HepG2 (cell line): ENCODE data around the gene CFAP100. TPM values are rescaled to one million over a fixed set of nuclear protein-coding genes. Genes with fewer than 3 reads are reported as not detected.
A peak's percentile ranks its signal among the peaks of the same experiment; 100 is the strongest.

ENCODE experiments used
- ATAC-seq: fragments of 200-7000 bp; cut with Tn5 transposase; 3 replicates; pipeline ENCODE4 v1.9.1; 2020; ENCODE audit warnings: mild to moderate bottlenecking, moderate library complexity
- BruUV-seq: library from RNA; stranded (reverse); fragments of 400-500 nt; replicated peaks from 2 replicates; lab custom pipeline; 2021; lab: Mats Ljungman, UMichigan
- CTCF ChIA-PET: fragments of 300-600 bp; formaldehyde crosslinking; extraction: SDS; loops from one replicate; lab custom pipeline; 2021; ENCODE audit warnings: low total read pairs, inconsistent platforms, low intra/inter-chr PET ratio; lab: Yijun Ruan, JAX
- POLR2A ChIA-PET: fragments of 350-600 bp; sonication (Branson Sonifier 250); formaldehyde crosslinking; loops from one replicate; lab custom pipeline; 2020; ENCODE audit warnings: antibody characterized with exemption, inconsistent platforms; lab: Yijun Ruan, JAX
- DNase-seq: peaks from one replicate; pipeline ENCODE4 v3.0.0-alpha.2; 2015; ENCODE audit warnings: low spot score
- FAIRE-seq: peaks from 3 replicates; lab custom pipeline; 2011; peaks lifted over from hg19 to GRCh38; lab: Jason Lieb, UNC
- H2AFZ ChIP-seq: one replicate; pipeline ENCODE4 v1.6.1; 2011; ENCODE audit warnings: low read length, inconsistent platforms
- H3K27ac ChIP-seq: fragments of 300-600 bp; 3 replicates; pipeline ENCODE4 v1.8.0; 2011; ENCODE audit warnings: mixed run types, mild to moderate bottlenecking, mixed read lengths, low read length, inconsistent platforms; ENCODE audit not compliant: insufficient read depth; ENCODE audit errors: extremely low read length
- H3K27me3 ChIP-seq, 2 experiments: fragments of 200-600 bp in 1 of 2; 2 replicates in 1 of 2; 3 replicates in 1 of 2; pipeline versions ENCODE4 v1.6.0 to v1.8.0; 2011; ENCODE audit warnings: low read length in 2 of 2, mild to moderate bottlenecking in 2 of 2, moderate library complexity in 2 of 2, inconsistent platforms in 1 of 2; ENCODE audit not compliant: insufficient read depth in 2 of 2, control insufficient read depth in 1 of 2
- H3K36me3 ChIP-seq, 2 experiments: fragments of 200-600 bp in 1 of 2; replicated peaks in 1 of 2; 2 replicates in 1 of 2; 3 replicates in 1 of 2; pipeline versions ENCODE4 v1.5.1 to v1.8.0; 2011; ENCODE audit warnings: low read length in 2 of 2, inconsistent platforms in 1 of 2; ENCODE audit not compliant: insufficient read depth in 2 of 2, control insufficient read depth in 1 of 2
- H3K4me1 ChIP-seq: 2 replicates; pipeline ENCODE4 v1.5.1; 2012; ENCODE audit warnings: low read length, inconsistent platforms; ENCODE audit not compliant: insufficient read depth
- H3K4me2 ChIP-seq: 2 replicates; pipeline ENCODE4 v1.6.0; 2011; ENCODE audit warnings: low read depth, low read length, inconsistent platforms
- H3K4me3 ChIP-seq, 3 experiments: fragments of 200-600 bp in 1 of 3; sonication (generic), shearing (Covaris generic) in 1 of 3; replicated peaks in 1 of 3; 2 replicates each; pipeline ENCODE4 v1.5.1; 2011 to 2016; ENCODE audit warnings: low read length in 3 of 3, inconsistent platforms in 2 of 3, low read depth in 2 of 3, mild to moderate bottlenecking in 2 of 3, control low read depth in 1 of 3, mixed read lengths in 1 of 3; ENCODE audit not compliant: insufficient read depth in 1 of 3
- H3K79me2 ChIP-seq: one replicate; pipeline ENCODE4 v1.6.1; 2011; ENCODE audit warnings: low read length, inconsistent platforms; ENCODE audit not compliant: insufficient read depth
- H3K9ac ChIP-seq: 2 replicates; pipeline ENCODE4 v1.6.0; 2011; ENCODE audit warnings: mild to moderate bottlenecking, low read depth, low read length, inconsistent platforms; ENCODE audit not compliant: insufficient read depth
- H3K9me3 ChIP-seq: 2 replicates; pipeline ENCODE4 v1.5.1; 2012; ENCODE audit warnings: mild to moderate bottlenecking, low read length
- H4K20me1 ChIP-seq: 2 replicates; pipeline ENCODE4 v1.6.0; 2011; ENCODE audit warnings: inconsistent platforms, mild to moderate bottlenecking, low read length, moderate library complexity; ENCODE audit not compliant: insufficient read depth
- ETS1 ChIP-seq: sonication (generic); formaldehyde crosslinking; IDR thresholded peaks from 2 replicates; pipeline ENCODE4 v1.4.0; 2020; ENCODE audit warnings: missing genetic modification reagents
- FOXK2 ChIP-seq: fragments of 450-650 bp; IDR thresholded peaks from 2 replicates; pipeline ENCODE4 v1.6.1; 2016
- JARID2 ChIP-seq: sonication (generic); formaldehyde crosslinking; IDR thresholded peaks from 2 replicates; pipeline ENCODE4 v1.8.1; 2023; ENCODE audit warnings: missing genetic modification reagents, inconsistent platforms; ENCODE audit not compliant: insufficient replicate concordance
- KLF16 ChIP-seq, 2 experiments: sonication (generic) in 1 of 2; formaldehyde crosslinking in 1 of 2; IDR thresholded peaks; 2 replicates each; pipeline versions ENCODE4 v1.6.1 to v1.8.0; 2016 to 2023; ENCODE audit warnings: missing genetic modification reagents in 2 of 2, missing compliant biosample characterization in 1 of 2
- MED8 ChIP-seq: sonication (generic); formaldehyde crosslinking; IDR thresholded peaks from 2 replicates; pipeline ENCODE4 v1.8.1; 2023; ENCODE audit warnings: mild to moderate bottlenecking, missing genetic modification reagents; ENCODE audit not compliant: insufficient replicate concordance
- MNT ChIP-seq: fragments of 450-650 bp; IDR thresholded peaks from 2 replicates; pipeline ENCODE4 v1.6.1; 2016
- PAF1 ChIP-seq: IDR thresholded peaks from 2 replicates; pipeline ENCODE4 v1.6.1; 2016; ENCODE audit warnings: missing genetic modification reagents, missing compliant biosample characterization
- PRPF4 ChIP-seq: fragments of 200-400 bp; formaldehyde crosslinking; IDR thresholded peaks from 2 replicates; pipeline ENCODE4 v1.6.1; 2016; ENCODE audit warnings: low read length, low read depth; ENCODE audit not compliant: poor library complexity, severe bottlenecking
- SALL1 ChIP-seq: sonication (generic); formaldehyde crosslinking; IDR thresholded peaks from 2 replicates; pipeline ENCODE4 v1.8.0; 2022; ENCODE audit warnings: mild to moderate bottlenecking, missing genetic modification reagents
- SNRNP70 ChIP-seq: fragments of 200-400 bp; formaldehyde crosslinking; IDR thresholded peaks from 2 replicates; pipeline ENCODE4 v1.6.1; 2017; ENCODE audit warnings: mild to moderate bottlenecking, low read depth, low read length, moderate library complexity
- SP1 ChIP-seq, 2 experiments: fragments of 450-650 bp in 1 of 2; sonication (generic) in 1 of 2; formaldehyde crosslinking in 1 of 2; IDR thresholded peaks; 2 replicates each; pipeline versions ENCODE4 v1.4.0 to v1.6.1; 2016 to 2020; ENCODE audit warnings: missing genetic modification reagents in 1 of 2
- TEF ChIP-seq: sonication (generic); formaldehyde crosslinking; IDR thresholded peaks from 2 replicates; pipeline ENCODE4 v1.5.0; 2020; ENCODE audit warnings: missing genetic modification reagents
- TFDP1 ChIP-seq: IDR thresholded peaks from 2 replicates; pipeline ENCODE4 v1.6.1; 2016; ENCODE audit warnings: missing compliant biosample characterization, missing genetic modification reagents, borderline replicate concordance
- ZIK1 ChIP-seq: sonication (generic); formaldehyde crosslinking; IDR thresholded peaks from 2 replicates; pipeline ENCODE4 v1.5.0; 2020; ENCODE audit warnings: mild to moderate bottlenecking, low read depth, missing genetic modification reagents, borderline replicate concordance
- ZMAT3 ChIP-seq: sonication (generic); formaldehyde crosslinking; conservative IDR thresholded peaks from 2 replicates; pipeline ENCODE4 v1.7.0; 2021; ENCODE audit warnings: missing genetic modification reagents
- ZNF10 ChIP-seq: sonication (generic); formaldehyde crosslinking; IDR thresholded peaks from 2 replicates; pipeline ENCODE4 v1.4.0; 2020; ENCODE audit warnings: mild to moderate bottlenecking, low read depth, missing genetic modification reagents, borderline replicate concordance
- ZNF207 ChIP-seq: fragments of 450-650 bp; IDR thresholded peaks from 2 replicates; pipeline ENCODE4 v1.6.1; 2016; ENCODE audit warnings: antibody characterized with exemption, borderline replicate concordance
- ZNF263 ChIP-seq: sonication (generic); formaldehyde crosslinking; IDR thresholded peaks from 2 replicates; pipeline ENCODE4 v1.4.0; 2020; ENCODE audit warnings: missing genetic modification reagents
- ZNF441 ChIP-seq: sonication (generic); formaldehyde crosslinking; IDR thresholded peaks from 2 replicates; pipeline ENCODE4 v1.7.0; 2021; ENCODE audit warnings: missing genetic modification reagents, borderline replicate concordance
- ZNF672 ChIP-seq: sonication (generic); formaldehyde crosslinking; IDR thresholded peaks from 2 replicates; pipeline ENCODE4 v1.8.1; 2022; ENCODE audit warnings: missing genetic modification reagents
- ZSCAN31 ChIP-seq: sonication (generic); formaldehyde crosslinking; IDR thresholded peaks from 2 replicates; pipeline ENCODE4 v1.5.0; 2020; ENCODE audit warnings: low read depth, mild to moderate bottlenecking, missing genetic modification reagents
- WGBS: methylation state at CpG from one replicate; pipeline ENCODE4 v1.1.6; 2017; ENCODE audit warnings: low lambda C conversion rate; 5-methylcytosine and 5-hydroxymethylcytosine counted together
- in situ Hi-C: cut with HindIII; loops from 2 replicates; pipeline ENCODE4 v1.10.0; 2017; ENCODE audit warnings: low pct_unique_long_range_greater_than_20kb; ENCODE audit not compliant: extremely low pct_ligation_motif_present
- intact Hi-C: fragments of 100-400 bp; cut with micrococcal nuclease; formaldehyde crosslinking; loops from one replicate; pipeline ENCODE4 v1.10.0; 2022; ENCODE audit not compliant: unreplicated experiment
- polyA plus RNA-seq, 8 experiments: library from polyadenylated mRNA; depleted of rRNA in 3 of 8; stranded (reverse) in 7 of 8; unstranded in 1 of 8; fragments of >200 nt; fragmentation: Illumina TruSeq in 4 of 8; extraction: Trizol in 4 of 8; gene quantifications; 2 replicates each; pipeline versions ENCODE4 v1.2.1 to v1.2.3, GENCODE V29; 2011 to 2016; ENCODE audit warnings: low read depth in 4 of 8, missing spikeins in 1 of 8, mixed read lengths in 1 of 8; ENCODE audit not compliant: insufficient read depth in 1 of 8
- total RNA-seq, 5 experiments: library from RNA; depleted of rRNA; stranded (reverse); fragments of >200 nt; fragmentation: Illumina TruSeq; extraction: Trizol; gene quantifications; 2 replicates each; pipeline ENCODE4 v1.2.3, GENCODE V29; 2016; ENCODE audit warnings: low read depth in 1 of 5

The CFAP100 gene
- total and polyA plus RNA-seq, 2 of the 13 experiments (the other 11 are each of a cell fraction or from before 2014, with no cell fraction given), result 0.32 TPM; not detected in 1

GRCh38 chr3:126477061-126477380 lies 82.3 kb downstream of the CFAP100 start:
- peak overlapping the region; percentile 43 for H3K27ac ChIP-seq
- H3K9ac ChIP-seq, result no peak overlapping the region
- no peak overlapping the region for H2AFZ ChIP-seq
- H3K9me3 ChIP-seq, result no peaks in the 10 kb centered on the region
- ATAC-seq, result no peak
- peaks cover 29% of the 10 kb centered on the region for H3K79me2 ChIP-seq
- no peaks in the 10 kb centered on the region for H3K36me3 ChIP-seq
- H3K4me3 ChIP-seq, result peak overlapping the region in 1 of 3 experiments; percentile 87; a peak in 1 of 6 replicates
- peaks cover 74% of the 10 kb centered on the region for H3K4me1 ChIP-seq
- H4K20me1 ChIP-seq, result peaks cover 19% of the 10 kb centered on the region
- in situ Hi-C loops (no loop called here), intact Hi-C loops (no loop called here)
- ChIA-PET CTCF (no interaction called here), POLR2A (interaction anchor here (2.2 to 3.2 kb wide), 5 partner anchors 11 to 52 kb away, joined by 12 to 26 read pairs (median 16); partner anchors contain the start of gene CHST13)
- peak overlapping the region; percentile 91 for H3K4me2 ChIP-seq
- no TSS peak for BruUV-seq
- WGBS, result 14% methylated on average over 4 of the region's 4 CpGs
- H3K27me3 ChIP-seq, result no peaks in the 10 kb centered on the region; a peak in 1 of 5 replicates
- peak; percentile 42 for DNase-seq
- no peak for FAIRE-seq
- TF ChIP-seq ZNF441 (CRISPR knock-in tag) (0 out of 2 replicates have a peak, but pooled peaks have one; percentile 3), MED8 (CRISPR knock-in tag) (no peak), ZNF263 (peak; percentile 88), JARID2 (no peak), ZMAT3 (CRISPR knock-in tag) (no peak), MNT (no peak), TEF (CRISPR knock-in tag) (no peak), TFDP1 (peak; percentile 36; the same call in 1 of the 2 replicates), ETS1 (CRISPR knock-in tag) (no peak), ZNF207 (no peak), ZSCAN31 (CRISPR knock-in tag) (no peak), PRPF4 (no peak), SNRNP70 (no peak), ZNF672 (CRISPR knock-in tag) (no peak), FOXK2 (no peak), SP1 (IDR thresholded peaks at IDR 0.05) (no peak), SP1 (CRISPR knock-in tag; IDR thresholded peaks at IDR 0.05) (no peak), KLF16 (CRISPR knock-in tag; IDR thresholded peaks at IDR 0.05) (no peak), PAF1 (CRISPR knock-in tag) (no peak), SALL1 (no peak), ZIK1 (no peak), ZNF10 (CRISPR knock-in tag) (no peak)
